GM12873 (cell line): ENCODE measurements around the gene UNC119B.

Experiments used
- TF ChIP-seq, protein P1 (sequence below): IDR thresholded peaks from 2 replicates; pipeline ENCODE4 v1.5.1; 2012; ENCODE audit warnings: low read depth, mild to moderate bottlenecking, moderate library complexity, low read length, control low read depth; ENCODE audit not compliant: insufficient read depth; ENCODE audit errors: missing control alignments

UNC119B gene

DNA sequence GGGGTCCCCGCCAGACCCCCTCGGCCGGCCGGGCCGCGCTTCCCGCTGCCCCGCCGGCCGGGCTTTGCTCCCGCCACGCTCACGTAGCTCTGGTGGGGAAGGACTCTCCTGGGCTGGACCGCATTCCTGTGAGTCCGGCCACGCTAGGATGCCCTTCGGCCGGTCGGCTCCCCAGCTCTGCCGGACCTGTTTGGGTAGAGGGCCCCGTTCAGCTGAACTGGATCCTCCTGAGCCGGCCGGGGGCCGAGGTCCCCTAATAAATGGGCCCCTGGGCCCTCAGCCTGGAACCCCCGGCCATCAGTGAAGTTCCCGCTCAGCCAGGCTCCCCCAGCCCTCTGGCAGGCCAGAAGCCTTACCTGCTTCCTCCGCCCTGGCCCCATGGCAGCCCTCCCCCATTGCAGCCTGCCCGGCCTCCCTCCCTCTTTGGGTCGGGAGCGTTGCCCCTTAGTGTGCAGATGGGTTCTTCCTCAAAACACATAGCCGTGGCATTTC lies 593 bp downstream of the UNC119B start:
- TF ChIP-seq, protein P1, sequence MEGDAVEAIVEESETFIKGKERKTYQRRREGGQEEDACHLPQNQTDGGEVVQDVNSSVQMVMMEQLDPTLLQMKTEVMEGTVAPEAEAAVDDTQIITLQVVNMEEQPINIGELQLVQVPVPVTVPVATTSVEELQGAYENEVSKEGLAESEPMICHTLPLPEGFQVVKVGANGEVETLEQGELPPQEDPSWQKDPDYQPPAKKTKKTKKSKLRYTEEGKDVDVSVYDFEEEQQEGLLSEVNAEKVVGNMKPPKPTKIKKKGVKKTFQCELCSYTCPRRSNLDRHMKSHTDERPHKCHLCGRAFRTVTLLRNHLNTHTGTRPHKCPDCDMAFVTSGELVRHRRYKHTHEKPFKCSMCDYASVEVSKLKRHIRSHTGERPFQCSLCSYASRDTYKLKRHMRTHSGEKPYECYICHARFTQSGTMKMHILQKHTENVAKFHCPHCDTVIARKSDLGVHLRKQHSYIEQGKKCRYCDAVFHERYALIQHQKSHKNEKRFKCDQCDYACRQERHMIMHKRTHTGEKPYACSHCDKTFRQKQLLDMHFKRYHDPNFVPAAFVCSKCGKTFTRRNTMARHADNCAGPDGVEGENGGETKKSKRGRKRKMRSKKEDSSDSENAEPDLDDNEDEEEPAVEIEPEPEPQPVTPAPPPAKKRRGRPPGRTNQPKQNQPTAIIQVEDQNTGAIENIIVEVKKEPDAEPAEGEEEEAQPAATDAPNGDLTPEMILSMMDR = no peak

DNA sequence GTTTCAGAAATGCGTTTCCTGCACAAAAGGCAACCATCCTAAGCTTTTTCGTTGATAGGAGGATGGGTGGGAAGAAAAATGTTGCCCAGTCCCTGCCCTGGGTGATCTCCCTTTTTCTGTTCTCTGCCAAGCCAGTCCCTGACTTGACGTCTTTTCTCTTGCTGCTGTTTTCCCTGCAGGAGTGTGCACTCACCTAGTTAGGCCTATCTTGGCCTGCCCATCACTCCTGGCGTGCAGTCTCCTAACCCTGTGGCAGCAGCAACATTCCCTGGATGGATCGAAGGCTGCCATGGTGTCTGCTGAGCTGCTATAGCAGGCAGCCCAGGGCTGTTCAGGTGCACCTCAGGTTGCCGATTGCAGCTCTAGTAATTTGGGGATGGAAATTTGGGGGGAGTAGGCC lies 1.2 kb downstream of the UNC119B start:
- TF ChIP-seq, protein P1 = no peak

DNA sequence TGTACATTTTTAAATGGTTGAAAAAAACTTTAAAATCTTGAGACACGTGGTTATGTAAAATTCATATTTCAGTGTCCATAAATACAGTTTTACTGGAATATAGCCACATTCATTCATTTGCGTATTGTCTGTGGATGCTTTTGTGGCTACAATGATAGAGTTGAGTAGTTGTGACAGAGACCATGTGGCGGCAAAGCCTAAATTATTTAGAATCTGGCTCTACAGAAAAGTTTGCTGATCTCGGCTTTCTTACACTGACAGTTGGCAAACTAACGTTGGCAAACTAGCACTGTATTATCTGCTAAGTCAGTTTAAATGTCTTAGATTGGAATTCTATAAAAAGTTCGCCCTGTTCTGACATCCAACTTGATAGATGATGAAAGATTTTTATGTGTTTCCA lies 2.4 kb downstream of the UNC119B start:
- TF ChIP-seq, protein P1 = no peak

DNA sequence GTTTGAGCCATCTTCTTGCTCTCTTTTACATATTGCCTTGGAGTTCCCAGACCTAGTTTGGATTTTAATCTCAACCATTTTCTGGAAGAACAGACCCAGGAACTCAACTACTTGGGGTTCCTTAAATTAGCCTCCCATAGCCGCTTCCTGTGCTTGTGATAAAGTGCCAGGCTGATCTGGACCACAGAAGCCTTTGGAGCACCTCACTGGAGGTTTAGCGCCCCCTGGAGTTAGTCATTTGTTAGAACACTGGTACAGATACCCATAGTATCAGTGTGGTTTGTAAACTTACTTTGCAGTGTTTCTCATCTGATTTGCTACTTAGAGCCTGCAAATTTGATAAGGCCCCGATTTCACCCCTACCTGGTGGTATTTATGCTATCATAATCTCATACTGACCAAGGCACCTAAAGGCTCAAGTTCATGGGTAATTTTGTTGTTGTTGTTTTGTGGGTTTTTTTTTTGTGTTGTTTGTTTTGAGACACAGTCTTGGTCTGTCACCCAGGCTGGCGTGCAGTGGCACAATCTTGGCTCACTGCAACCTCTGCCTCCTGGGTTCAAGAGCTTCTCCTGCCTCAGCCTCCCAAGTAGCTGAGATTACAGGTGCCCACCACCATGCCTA lies 3.7 kb downstream of the UNC119B start:
- TF ChIP-seq, protein P1 = peak; percentile 86

DNA sequence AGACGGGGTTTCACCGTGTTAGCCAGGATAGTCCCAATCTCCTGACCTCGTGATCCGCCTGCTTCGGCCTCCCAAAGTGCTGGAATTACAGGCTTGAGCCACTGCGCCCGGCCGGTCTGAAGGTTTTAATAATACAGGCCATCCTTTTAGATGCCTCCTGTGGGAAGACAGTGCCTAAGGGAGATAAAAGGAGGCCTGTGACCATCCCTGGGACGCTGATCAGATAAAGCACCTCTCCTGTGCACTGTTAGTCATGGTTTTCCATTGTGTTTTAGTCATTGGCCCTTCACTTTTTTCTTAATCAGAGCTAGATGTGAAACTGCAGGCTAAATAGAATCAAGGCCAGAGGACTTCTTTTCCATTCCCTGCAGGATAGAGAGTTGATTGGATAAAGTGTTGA lies 7.8 kb downstream of the UNC119B start:
- TF ChIP-seq, protein P1 = no peak

DNA sequence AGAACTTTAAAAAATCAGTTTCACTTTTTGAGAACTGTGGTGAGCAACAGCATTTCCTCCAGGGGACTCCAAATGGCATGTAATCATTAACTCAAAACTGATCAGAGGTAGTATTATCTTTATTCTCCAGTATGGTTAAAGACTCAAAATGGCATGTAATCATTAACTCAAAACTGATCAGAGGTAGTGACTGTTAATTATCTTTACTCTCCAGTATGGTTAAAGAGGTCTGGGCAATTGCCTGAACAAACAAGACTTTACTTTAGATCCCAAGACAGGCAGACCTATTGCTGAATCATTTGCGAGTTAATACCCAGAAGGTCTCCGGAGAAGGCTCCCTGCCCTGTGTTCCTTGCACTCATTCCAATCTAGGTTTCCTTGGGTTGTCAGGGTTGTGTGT lies 8.8 kb downstream of the UNC119B start:
- TF ChIP-seq, protein P1 = no peak

DNA sequence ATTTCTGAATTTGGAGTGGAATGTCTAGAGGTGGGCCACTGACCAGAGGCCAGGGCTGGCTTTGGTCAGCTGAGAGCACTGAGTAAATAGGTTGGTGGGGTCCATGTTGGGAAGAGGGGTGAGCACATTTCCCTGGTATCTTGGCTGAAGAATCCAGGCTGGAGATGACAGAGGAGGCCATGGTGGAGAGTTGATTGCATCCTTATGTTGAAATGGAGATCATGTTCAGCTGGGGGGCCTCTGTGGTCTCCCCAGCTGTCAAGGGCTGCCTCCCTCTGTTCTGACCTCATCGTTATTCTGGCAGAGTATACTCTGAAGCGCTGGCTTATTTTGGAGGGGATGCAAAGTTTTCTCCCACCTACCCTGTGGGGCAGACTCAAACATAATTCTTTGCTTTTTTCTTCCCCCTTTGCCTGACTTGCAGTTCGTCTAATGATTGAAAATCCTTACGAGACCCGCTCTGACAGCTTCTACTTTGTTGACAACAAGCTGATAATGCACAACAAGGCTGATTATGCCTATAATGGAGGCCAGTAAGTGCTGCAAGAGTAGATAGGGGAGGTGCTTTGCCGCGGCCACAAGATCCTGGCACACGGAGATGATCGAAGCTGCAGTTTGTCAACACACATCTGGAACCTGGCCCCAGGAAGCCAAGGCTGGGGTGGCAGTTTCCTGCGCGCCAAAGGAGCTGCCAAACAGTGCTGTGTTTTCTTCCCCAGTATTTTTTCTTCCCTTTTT lies 9.4 kb downstream of the UNC119B start:
- TF ChIP-seq, protein P1 = no peak
